GM21825 (cell line): ENCODE data around the gene C16orf89.
"Not testable (repeated sequence)": the region's sequence is repeated elsewhere in the genome, so short reads cannot be mapped to it uniquely, and the experiment has no call there.

Experiments
- ATAC-seq: cut with Tn5 transposase; IDR thresholded peaks from one replicate; pipeline ENCODE4 v1.9.1; 2021; ENCODE audit warnings: mild to moderate bottlenecking, moderate library complexity; ENCODE audit not compliant: unreplicated experiment

The C16orf89 gene

GRCh38 chr16:5065813-5066212 is at the start of gene C16orf89:
Gene C16orf89, minus strand, starts transcription at chr16:5065956. Its CDS starts 48 bp downstream, at chr16:5065908.
- no peak for ATAC-seq

- ATAC-seq = not testable (repeated sequence)
These were observed 45.2 kb upstream of the C16orf89 start for GRCh38 chr16:5110933-5111332.

- ATAC-seq = no peak
These were observed 42.9 kb upstream of the C16orf89 start for GRCh38 chr16:5108505-5109158.

- not testable (repeated sequence) for ATAC-seq
These were observed 39.3 kb upstream of the C16orf89 start for GRCh38 chr16:5105039-5105438.

- not testable (repeated sequence) for ATAC-seq
These were observed 37.7 kb upstream of the C16orf89 start for GRCh38 chr16:5103296-5104032.

- not testable (repeated sequence) for ATAC-seq
These were observed 33.4 kb upstream of the C16orf89 start for GRCh38 chr16:5099174-5099573.

GRCh38 chr16:5098221-5099159 is 32.7 kb upstream of the C16orf89 start:
- ATAC-seq = peak; percentile 65

- peak; percentile 98 for ATAC-seq
These were observed 31.9 kb upstream of the C16orf89 start, which contains the start of gene EEF2KMT for GRCh38 chr16:5097470-5098220. Gene EEF2KMT, minus strand, starts transcription at chr16:5097795. Its CDS starts 56 bp downstream, at chr16:5097739.

- not testable (repeated sequence) for ATAC-seq
These were observed 31.3 kb upstream of the C16orf89 start for GRCh38 chr16:5097061-5097469.

GRCh38 chr16:5096437-5097060 is 30.8 kb upstream of the C16orf89 start:
- not testable (repeated sequence) for ATAC-seq

- not testable (repeated sequence) for ATAC-seq
These were observed 29.5 kb upstream of the C16orf89 start for GRCh38 chr16:5095145-5095830.

- not testable (repeated sequence) for ATAC-seq
These were observed 28.0 kb upstream of the C16orf89 start for GRCh38 chr16:5093746-5094145.

- not testable (repeated sequence) for ATAC-seq
These were observed 27.3 kb upstream of the C16orf89 start for GRCh38 chr16:5093081-5093480.

- ATAC-seq = not testable (repeated sequence)
These were observed 24.8 kb upstream of the C16orf89 start for GRCh38 chr16:5090592-5090991.

GRCh38 chr16:5089911-5090555 is 24.3 kb upstream of the C16orf89 start:
- ATAC-seq = not testable (repeated sequence)

- ATAC-seq = not testable (repeated sequence)
These were observed 23.2 kb upstream of the C16orf89 start for GRCh38 chr16:5088936-5089335.

GRCh38 chr16:5088086-5088790 is 22.5 kb upstream of the C16orf89 start:
- not testable (repeated sequence) for ATAC-seq

GRCh38 chr16:5085716-5086115 is 20.0 kb upstream of the C16orf89 start:
- ATAC-seq = not testable (repeated sequence)
